SU-DHL-6 (cell line): ENCODE data around the gene SFMBT2.
"Not testable (repeated sequence)": the region's sequence is repeated elsewhere in the genome, so short reads cannot be mapped to it uniquely, and the experiment has no call there.

Experiments used
- H2AFZ ChIP-seq: fragments of 200-600 bp; sonication (generic); 2 replicates; pipeline ENCODE4 v1.6.1; 2014; ENCODE audit warnings: low read depth, mild to moderate bottlenecking, moderate library complexity, mixed read lengths, antibody characterized with exemption, low read length; ENCODE audit not compliant: severe bottlenecking
- H3F3A ChIP-seq: fragments of 200-600 bp; shearing (Covaris generic); 2 replicates; pipeline ENCODE4 v1.6.0; 2016; ENCODE audit warnings: antibody characterized with exemption, mild to moderate bottlenecking; ENCODE audit not compliant: insufficient read depth
- H3K27ac ChIP-seq: fragments of 200-600 bp; sonication (generic); 2 replicates; pipeline ENCODE4 v1.5.1; 2016; ENCODE audit warnings: low read depth, mild to moderate bottlenecking, low read length, moderate library complexity, mixed read lengths
- H3K27me3 ChIP-seq: fragments of 200-600 bp; sonication (generic), shearing (Covaris generic); 2 replicates; pipeline ENCODE4 v1.6.0; 2014; ENCODE audit warnings: mild to moderate bottlenecking, low read length
- H3K36me3 ChIP-seq: fragments of 200-600 bp; sonication (generic); 2 replicates; pipeline ENCODE4 v1.6.1; 2014; ENCODE audit warnings: mild to moderate bottlenecking, low read length, mixed read lengths
- H3K4me2 ChIP-seq: fragments of 300-600, 200-600 bp; shearing (Covaris generic), sonication (generic); 2 replicates; pipeline ENCODE4 v1.6.0; 2014; ENCODE audit warnings: low read length, low read depth, mild to moderate bottlenecking; ENCODE audit not compliant: poor library complexity, severe bottlenecking
- H3K4me3 ChIP-seq: fragments of 200-600 bp; sonication (generic); 2 replicates; pipeline ENCODE4 v1.5.1; 2014; ENCODE audit warnings: antibody characterized with exemption, low read length, mild to moderate bottlenecking, mixed read lengths; ENCODE audit not compliant: insufficient read depth, poor library complexity, severe bottlenecking
- H3K79me2 ChIP-seq: fragments of 200-600 bp; sonication (generic); 2 replicates; pipeline ENCODE4 v1.6.1; 2014; ENCODE audit warnings: mild to moderate bottlenecking, low read length, moderate library complexity; ENCODE audit not compliant: insufficient read depth
- H3K9ac ChIP-seq: fragments of 200-600 bp; sonication (generic); 2 replicates; pipeline ENCODE4 v1.7.0; 2014; ENCODE audit warnings: mild to moderate bottlenecking, low read length
- H3K9me2 ChIP-seq: fragments of 200-600 bp; sonication (generic); replicated peaks from 2 replicates; pipeline ENCODE4 v1.6.1; 2014; ENCODE audit warnings: low read length; ENCODE audit not compliant: insufficient read depth
- H3K9me3 ChIP-seq: fragments of 200-600 bp; sonication (generic); 2 replicates; pipeline ENCODE4 v1.6.1; 2014; ENCODE audit warnings: low read length, mixed read lengths; ENCODE audit not compliant: insufficient read depth
- H4K20me1 ChIP-seq: fragments of 200-600 bp; sonication (generic); 2 replicates; pipeline ENCODE4 v1.6.1; 2014; ENCODE audit warnings: low read depth, mild to moderate bottlenecking, antibody characterized with exemption, low read length, moderate library complexity, mixed read lengths
- EZH2phosphoT487 ChIP-seq: fragments of 200-600 bp; sonication (generic), shearing (Covaris generic); conservative IDR thresholded peaks from 2 replicates; pipeline ENCODE4 v1.6.1; 2018; ENCODE audit warnings: mild to moderate bottlenecking, antibody characterized with exemption, low read length, moderate library complexity, mixed read lengths
- TF ChIP-seq, protein P1 (sequence below): fragments of 200-600 bp; sonication (generic); IDR thresholded peaks from one replicate; pipeline ENCODE4 v1.5.1; 2017; ENCODE audit warnings: antibody characterized with exemption, mild to moderate bottlenecking, low read length, moderate library complexity; ENCODE audit not compliant: insufficient read depth, poor library complexity, severe bottlenecking

The SFMBT2 gene

DNA sequence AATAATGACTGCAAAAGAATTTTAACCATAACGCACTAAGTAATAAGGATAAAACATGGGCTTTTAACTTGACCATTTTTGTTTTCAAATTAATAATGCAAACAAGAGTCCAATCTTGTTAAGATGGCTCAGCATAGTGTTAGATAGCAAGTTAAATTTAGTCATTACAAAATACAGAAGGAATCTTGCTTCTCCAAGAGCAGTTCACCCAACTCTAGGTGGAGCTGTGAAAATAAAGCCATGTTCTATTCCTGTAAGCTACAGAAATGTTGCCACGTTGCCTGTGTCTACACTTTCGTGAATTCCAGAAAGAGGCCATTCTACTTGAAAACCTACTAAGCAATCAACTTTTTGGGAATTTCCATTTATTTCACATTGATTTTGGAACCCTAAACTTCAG is 191.9 kb downstream of the SFMBT2 start:
- no peak overlapping the region for H3K4me2 ChIP-seq
- no peak overlapping the region for H3K9ac ChIP-seq
- no peaks in the 10 kb centered on the region for H3K79me2 ChIP-seq
- no peak overlapping the region for H3K4me3 ChIP-seq
- peaks cover under 1% of the 10 kb centered on the region; the same call in 1 of the 2 replicates for H3K9me3 ChIP-seq
- H3F3A ChIP-seq = no peaks in the 10 kb centered on the region
- H3K36me3 ChIP-seq = peaks cover 9% of the 10 kb centered on the region
- TF ChIP-seq EZH2phosphoT487 = no peak
- TF ChIP-seq, protein P1, sequence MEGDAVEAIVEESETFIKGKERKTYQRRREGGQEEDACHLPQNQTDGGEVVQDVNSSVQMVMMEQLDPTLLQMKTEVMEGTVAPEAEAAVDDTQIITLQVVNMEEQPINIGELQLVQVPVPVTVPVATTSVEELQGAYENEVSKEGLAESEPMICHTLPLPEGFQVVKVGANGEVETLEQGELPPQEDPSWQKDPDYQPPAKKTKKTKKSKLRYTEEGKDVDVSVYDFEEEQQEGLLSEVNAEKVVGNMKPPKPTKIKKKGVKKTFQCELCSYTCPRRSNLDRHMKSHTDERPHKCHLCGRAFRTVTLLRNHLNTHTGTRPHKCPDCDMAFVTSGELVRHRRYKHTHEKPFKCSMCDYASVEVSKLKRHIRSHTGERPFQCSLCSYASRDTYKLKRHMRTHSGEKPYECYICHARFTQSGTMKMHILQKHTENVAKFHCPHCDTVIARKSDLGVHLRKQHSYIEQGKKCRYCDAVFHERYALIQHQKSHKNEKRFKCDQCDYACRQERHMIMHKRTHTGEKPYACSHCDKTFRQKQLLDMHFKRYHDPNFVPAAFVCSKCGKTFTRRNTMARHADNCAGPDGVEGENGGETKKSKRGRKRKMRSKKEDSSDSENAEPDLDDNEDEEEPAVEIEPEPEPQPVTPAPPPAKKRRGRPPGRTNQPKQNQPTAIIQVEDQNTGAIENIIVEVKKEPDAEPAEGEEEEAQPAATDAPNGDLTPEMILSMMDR = no peak
- no peaks in the 10 kb centered on the region for H4K20me1 ChIP-seq
- H3K27me3 ChIP-seq = no peaks in the 10 kb centered on the region
- no peaks in the 10 kb centered on the region for H3K9me2 ChIP-seq
- H2AFZ ChIP-seq = no peak overlapping the region
- H3K27ac ChIP-seq = no peak overlapping the region

DNA sequence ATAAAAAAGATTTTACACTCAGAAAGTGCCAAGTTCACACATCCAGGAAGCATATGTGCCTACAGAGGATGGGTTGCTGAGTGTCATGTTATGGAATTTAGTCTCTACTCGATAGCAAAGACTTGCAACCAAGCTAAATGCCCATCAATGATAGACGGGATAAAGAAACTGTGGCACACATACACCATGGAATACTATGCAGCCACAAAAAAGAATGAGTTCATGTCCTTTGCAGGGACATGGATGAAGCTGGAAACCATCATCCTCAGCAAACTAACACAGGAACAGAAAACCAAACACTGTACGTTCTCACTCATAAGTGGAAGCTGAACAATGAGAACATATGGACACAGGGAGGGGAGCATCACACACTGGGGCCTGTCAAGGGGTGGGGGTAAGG is 198.1 kb downstream of the SFMBT2 start:
- H3K27me3 ChIP-seq, H3K9me3 ChIP-seq, H3K36me3 ChIP-seq, H3F3A ChIP-seq, H3K4me3 ChIP-seq, H2AFZ ChIP-seq, H3K9me2 ChIP-seq, H3K4me2 ChIP-seq, H4K20me1 ChIP-seq, H3K27ac ChIP-seq, H3K79me2 ChIP-seq, H3K9ac ChIP-seq: not testable (repeated sequence)

DNA sequence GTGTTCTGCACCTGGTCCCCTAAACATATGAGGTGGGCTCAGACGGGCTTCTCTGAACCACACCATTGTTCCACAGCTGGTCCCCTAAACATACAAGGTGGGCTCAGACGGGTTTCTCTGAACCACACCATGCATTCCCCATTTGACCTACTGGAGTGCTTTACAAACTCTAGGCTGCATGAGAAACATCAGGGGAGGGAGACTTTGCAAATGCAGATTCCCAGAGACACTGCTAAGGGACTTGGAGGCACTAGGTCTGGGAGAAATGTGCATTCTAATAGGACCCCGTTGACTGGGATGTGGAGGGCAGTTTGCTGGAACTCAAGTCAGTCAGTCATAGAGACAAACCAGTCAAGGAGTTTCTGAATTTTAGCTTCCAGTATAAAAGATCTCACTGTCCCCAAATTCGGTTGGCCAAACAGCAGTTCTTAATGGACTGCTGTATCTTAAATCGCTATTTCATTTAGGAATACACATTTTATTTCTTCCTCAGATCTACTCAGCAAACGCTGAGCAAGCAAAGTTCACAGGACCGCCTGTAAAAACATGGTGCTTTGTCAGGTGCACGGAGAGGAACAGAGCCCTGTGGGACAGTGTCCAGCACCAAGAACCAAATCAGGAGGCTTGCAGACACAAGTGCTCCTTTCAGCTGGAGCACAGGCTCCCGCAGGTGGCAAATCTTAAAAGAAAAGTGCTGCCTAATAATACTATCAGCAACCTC is 198.8 kb downstream of the SFMBT2 start:
- H3K36me3 ChIP-seq = no peaks in the 10 kb centered on the region
- no peaks in the 10 kb centered on the region for H3F3A ChIP-seq
- H4K20me1 ChIP-seq = no peaks in the 10 kb centered on the region
- no peaks in the 10 kb centered on the region for H3K9me3 ChIP-seq
- no peaks in the 10 kb centered on the region for H3K79me2 ChIP-seq
- H3K9ac ChIP-seq = no peak overlapping the region
- H3K4me3 ChIP-seq = no peak overlapping the region
- no peak overlapping the region for H3K27ac ChIP-seq
- no peak overlapping the region for H2AFZ ChIP-seq
- no peaks in the 10 kb centered on the region for H3K27me3 ChIP-seq
- no peak overlapping the region for H3K4me2 ChIP-seq
- H3K9me2 ChIP-seq = no peaks in the 10 kb centered on the region
- TF ChIP-seq EZH2phosphoT487 = no peak
- TF ChIP-seq, protein P1 = no peak

DNA sequence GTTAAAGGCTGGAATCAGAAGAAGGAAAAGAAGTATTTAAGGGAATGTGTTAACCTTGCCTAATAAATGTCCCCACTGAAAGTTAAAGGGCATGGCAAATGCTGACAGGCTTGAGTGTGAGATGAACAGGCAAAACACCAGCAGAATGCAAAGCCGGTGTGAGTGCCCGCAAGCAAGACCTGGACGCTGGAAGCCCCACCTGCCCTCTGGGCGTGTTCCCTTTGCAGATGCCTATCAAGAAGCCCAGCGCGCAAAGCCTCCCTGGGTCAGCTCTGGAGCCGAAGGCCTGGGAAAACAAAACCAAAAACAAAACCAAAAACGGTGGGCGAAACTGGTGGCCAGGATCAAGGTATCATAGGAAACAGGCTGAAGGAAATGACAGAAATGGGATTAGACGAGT is 200.3 kb downstream of the SFMBT2 start:
- H4K20me1 ChIP-seq = no peaks in the 10 kb centered on the region
- H3K4me3 ChIP-seq = no peak overlapping the region
- H3F3A ChIP-seq = no peaks in the 10 kb centered on the region
- H3K9me2 ChIP-seq = no peaks in the 10 kb centered on the region
- no peak overlapping the region for H3K9ac ChIP-seq
- H3K27me3 ChIP-seq = no peaks in the 10 kb centered on the region
- no peaks in the 10 kb centered on the region for H3K79me2 ChIP-seq
- no peak for TF ChIP-seq EZH2phosphoT487
- TF ChIP-seq, protein P1 = no peak
- H3K36me3 ChIP-seq = no peaks in the 10 kb centered on the region
- H2AFZ ChIP-seq = no peak overlapping the region
- H3K9me3 ChIP-seq = no peaks in the 10 kb centered on the region
- no peak overlapping the region for H3K27ac ChIP-seq
- H3K4me2 ChIP-seq = no peak overlapping the region
